Loucy (cell line): ENCODE measurements around the gene CNTN4.

ENCODE experiments used
- EZH2phosphoT487 ChIP-seq: fragments of 200-600 bp; IDR thresholded peaks from 2 replicates; pipeline ENCODE4 v1.6.1; 2018; ENCODE audit warnings: antibody characterized with exemption, mild to moderate bottlenecking, moderate library complexity, borderline replicate concordance
- TF ChIP-seq, protein P1 (sequence below): fragments of 200-600 bp; sonication (generic); conservative IDR thresholded peaks from 2 replicates; pipeline ENCODE4 v1.5.1; 2014; ENCODE audit warnings: mild to moderate bottlenecking, antibody characterized with exemption, low read length

DNA sequence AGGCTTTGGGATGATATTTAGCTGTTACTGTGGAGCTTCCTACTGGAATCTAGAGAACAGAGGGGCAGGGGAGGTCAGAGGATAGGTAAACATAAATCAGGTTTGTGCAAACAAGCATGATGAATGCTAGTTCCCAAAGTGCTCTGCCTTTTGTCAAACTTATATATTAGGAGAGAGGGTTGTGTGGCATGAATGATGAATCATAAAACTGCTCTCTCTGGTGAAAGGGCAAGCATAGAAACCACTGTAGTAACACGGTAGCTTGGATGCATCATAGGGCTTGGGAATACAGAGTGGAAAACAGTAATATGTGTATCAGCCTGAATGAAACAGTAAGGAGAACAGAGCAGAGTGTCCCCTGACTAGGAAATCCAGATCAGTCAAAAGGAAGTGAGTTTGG is 524.8 kb downstream of the CNTN4 start:
- TF ChIP-seq, protein P1, sequence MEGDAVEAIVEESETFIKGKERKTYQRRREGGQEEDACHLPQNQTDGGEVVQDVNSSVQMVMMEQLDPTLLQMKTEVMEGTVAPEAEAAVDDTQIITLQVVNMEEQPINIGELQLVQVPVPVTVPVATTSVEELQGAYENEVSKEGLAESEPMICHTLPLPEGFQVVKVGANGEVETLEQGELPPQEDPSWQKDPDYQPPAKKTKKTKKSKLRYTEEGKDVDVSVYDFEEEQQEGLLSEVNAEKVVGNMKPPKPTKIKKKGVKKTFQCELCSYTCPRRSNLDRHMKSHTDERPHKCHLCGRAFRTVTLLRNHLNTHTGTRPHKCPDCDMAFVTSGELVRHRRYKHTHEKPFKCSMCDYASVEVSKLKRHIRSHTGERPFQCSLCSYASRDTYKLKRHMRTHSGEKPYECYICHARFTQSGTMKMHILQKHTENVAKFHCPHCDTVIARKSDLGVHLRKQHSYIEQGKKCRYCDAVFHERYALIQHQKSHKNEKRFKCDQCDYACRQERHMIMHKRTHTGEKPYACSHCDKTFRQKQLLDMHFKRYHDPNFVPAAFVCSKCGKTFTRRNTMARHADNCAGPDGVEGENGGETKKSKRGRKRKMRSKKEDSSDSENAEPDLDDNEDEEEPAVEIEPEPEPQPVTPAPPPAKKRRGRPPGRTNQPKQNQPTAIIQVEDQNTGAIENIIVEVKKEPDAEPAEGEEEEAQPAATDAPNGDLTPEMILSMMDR, result no peak
- TF ChIP-seq EZH2phosphoT487, result no peak
